Measurements from ENCODE around the gene PYCARD. TPM values are rescaled to one million over a fixed set of nuclear protein-coding genes. Genes with fewer than 3 reads are reported as not detected.
A peak's percentile ranks its signal among the peaks of the same experiment; 100 is the strongest.
"Not testable (repeated sequence)": the region's sequence is repeated elsewhere in the genome, so short reads cannot be mapped to it uniquely, and the experiment has no call there.

Gene PYCARD
- total RNA-seq, 1 donor: 85.9 TPM

DNA sequence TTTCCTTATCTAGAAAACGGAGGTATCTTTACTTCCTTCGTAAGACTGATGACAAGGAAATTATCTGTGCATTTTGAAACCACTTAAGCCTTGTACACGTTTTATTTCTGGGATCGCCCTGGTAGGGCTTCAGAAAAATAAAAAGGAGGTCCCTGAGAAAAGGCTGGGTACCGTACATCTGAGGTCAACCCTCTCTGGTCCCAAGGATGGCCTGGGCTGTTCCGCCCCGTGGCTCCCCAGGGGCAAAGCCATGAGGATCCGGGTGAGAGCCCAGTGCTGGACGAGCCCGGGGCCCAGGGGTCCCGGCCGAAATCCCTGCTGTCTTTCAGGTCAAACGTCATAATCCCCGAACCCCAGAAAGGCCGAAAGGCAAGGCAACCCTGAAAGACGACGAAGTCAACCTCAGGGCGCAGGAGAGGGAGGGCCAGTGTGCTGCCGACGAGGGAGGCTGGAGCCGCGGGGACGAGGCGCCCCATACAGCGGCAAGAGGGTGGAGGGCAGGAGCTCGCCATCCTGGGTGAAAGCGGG is 23.3 kb downstream of the PYCARD start:
- peak; percentile 19 for DNase-seq (ENCODE audit: low read depth)

DNA sequence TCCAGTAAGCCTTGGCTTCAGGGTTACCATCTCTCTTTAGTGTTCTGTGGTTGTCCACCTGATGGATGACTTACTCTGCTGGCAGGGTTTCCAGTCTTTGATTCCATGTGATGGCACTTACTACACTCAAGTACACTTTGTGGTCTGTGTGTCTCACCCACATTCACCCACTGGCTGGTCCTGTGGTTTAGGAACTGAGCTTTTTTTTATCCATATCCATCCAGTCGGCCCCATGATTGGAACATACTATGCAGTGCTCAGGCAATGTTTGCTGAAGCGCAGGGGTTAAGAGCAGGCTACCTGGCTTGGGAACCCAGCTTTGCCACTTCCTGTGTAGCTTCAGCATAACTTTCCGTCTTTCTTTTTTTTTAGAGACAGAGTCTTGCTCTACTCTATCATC is 25.4 kb downstream of the PYCARD start:
- TF ChIP-seq, protein P1, sequence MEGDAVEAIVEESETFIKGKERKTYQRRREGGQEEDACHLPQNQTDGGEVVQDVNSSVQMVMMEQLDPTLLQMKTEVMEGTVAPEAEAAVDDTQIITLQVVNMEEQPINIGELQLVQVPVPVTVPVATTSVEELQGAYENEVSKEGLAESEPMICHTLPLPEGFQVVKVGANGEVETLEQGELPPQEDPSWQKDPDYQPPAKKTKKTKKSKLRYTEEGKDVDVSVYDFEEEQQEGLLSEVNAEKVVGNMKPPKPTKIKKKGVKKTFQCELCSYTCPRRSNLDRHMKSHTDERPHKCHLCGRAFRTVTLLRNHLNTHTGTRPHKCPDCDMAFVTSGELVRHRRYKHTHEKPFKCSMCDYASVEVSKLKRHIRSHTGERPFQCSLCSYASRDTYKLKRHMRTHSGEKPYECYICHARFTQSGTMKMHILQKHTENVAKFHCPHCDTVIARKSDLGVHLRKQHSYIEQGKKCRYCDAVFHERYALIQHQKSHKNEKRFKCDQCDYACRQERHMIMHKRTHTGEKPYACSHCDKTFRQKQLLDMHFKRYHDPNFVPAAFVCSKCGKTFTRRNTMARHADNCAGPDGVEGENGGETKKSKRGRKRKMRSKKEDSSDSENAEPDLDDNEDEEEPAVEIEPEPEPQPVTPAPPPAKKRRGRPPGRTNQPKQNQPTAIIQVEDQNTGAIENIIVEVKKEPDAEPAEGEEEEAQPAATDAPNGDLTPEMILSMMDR (IDR thresholded peaks at IDR 0.05; ENCODE audit: insufficient read depth, low read depth, low read length): no peak
- H3K4me3 ChIP-seq (ENCODE audit: low read depth, low read length): no peak overlapping the region
- no peak for DNase-seq (ENCODE audit: low read depth)

More for the DNA sequence above, 23.3 kb downstream of the PYCARD start:
- TF ChIP-seq, protein P1 (IDR thresholded peaks at IDR 0.05; ENCODE audit: insufficient read depth, low read depth, low read length): no peak
- H3K4me3 ChIP-seq (ENCODE audit: low read depth, low read length): peak overlapping the region; percentile 96

DNA sequence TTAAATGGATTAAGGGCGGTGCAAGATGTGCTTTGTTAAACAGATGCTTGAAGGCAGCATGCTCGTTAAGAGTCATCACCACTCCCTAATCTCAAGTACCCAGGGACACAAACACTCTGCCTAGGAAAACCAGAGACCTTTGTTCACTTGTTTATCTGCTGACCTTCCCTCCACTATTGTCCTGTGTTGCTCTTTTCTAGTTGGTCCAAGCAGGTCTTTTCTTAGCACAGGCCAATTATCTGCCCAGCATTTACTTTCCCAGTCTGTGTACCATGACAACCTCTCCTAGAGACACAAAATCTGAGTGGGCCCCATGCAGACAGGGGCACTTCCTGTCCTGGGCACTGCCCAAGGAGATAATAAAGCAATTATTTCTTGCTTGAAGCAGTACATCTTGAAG is 32.5 kb downstream of the PYCARD start:
- DNase-seq (ENCODE audit: low read depth); H3K4me3 ChIP-seq (ENCODE audit: low read depth, low read length): not testable (repeated sequence)

DNA sequence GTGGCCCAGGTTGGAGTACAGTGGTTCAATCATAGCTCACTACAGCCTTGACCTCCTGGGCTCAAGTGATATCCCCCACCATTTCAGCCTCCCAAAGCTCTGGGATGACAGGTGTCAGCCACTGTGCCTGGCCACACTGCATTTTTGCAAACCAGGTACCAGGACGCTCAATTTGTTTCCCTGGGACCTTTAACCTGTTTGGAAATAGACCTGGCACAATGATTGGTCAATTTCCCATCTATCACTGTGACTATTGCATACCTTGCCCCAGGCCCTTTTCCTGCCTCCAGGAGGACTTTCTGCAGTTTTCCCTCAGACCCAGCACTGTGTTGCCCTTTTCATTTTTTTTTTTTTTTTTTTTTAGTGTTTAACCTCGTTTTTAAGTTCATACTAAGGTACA is 33.7 kb downstream of the PYCARD start:
- DNase-seq (ENCODE audit: low read depth): no peak
- H3K4me3 ChIP-seq (ENCODE audit: low read depth, low read length): no peak overlapping the region
- TF ChIP-seq, protein P1 (IDR thresholded peaks at IDR 0.05; ENCODE audit: insufficient read depth, low read depth, low read length): no peak

DNA sequence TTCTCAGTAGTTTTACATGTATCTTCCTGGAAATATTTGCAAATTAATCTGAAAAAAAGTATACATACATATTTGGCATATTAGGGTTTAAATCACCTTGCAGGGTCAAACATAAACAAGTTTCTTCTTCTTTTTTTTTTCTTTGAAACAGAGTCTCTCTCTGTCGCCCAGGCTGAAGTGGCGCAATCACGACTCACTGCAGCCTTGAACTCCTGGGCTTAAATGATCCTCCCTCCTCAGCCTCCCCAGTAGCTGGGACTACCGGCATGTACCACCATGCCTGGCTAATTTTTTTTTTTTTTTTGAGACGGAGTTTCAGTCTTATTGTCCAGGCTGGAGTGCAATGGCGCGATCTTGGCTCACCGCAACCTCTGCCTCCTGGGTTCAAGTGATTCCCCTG is 35.2 kb downstream of the PYCARD start:
- no peak for DNase-seq (ENCODE audit: low read depth)
- H3K4me3 ChIP-seq (ENCODE audit: low read depth, low read length): no peak overlapping the region
- TF ChIP-seq, protein P1 (IDR thresholded peaks at IDR 0.05; ENCODE audit: insufficient read depth, low read depth, low read length): no peak

DNA sequence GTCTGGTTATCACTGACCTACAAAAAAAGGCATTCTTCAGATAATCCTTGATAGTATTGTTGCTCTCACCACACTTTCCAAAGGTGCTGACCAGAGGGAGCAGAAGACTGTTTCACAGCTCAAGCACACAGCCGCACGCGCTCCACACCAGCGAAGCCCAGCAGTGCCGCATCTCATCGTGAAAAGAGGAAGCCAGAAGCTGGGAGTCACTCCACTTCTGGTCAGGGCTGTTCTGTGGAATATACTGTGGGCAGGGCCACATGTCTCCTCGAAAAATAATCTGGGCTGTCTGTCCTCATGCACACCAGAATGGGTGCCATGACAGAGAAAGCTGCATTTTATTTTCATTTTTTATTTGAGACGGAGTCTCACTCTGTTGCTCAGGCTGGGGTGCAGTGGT is 45.4 kb downstream of the PYCARD start:
- no peak for DNase-seq (ENCODE audit: low read depth)
- H3K4me3 ChIP-seq (ENCODE audit: low read depth, low read length): no peak overlapping the region
- TF ChIP-seq, protein P1 (IDR thresholded peaks at IDR 0.05; ENCODE audit: insufficient read depth, low read depth, low read length): no peak

Small RNA genes within 50 kb of the gene (small RNA-seq; reads per million reads assigned to genes)
- gene AC009088.4 (not detected), gene NDUFA3P6 (not detected)

Other genes starting within 250 kb of the PYCARD start
- 3.5 and 8.1 TPM in 2 replicates for gene SETD1A, start 245.0 kb downstream of the PYCARD start, total RNA-seq
- 24.8 and 26.8 TPM in 2 replicates for gene HSD3B7, start 217.6 kb downstream of the PYCARD start, total RNA-seq
- gene STX1B, start 192.1 kb downstream of the PYCARD start, total RNA-seq: 2.2 and 2.6 TPM in 2 replicates
- 15.5 and 24.2 TPM in 2 replicates for gene STX4, start 169.2 kb downstream of the PYCARD start, total RNA-seq
- 16.0 and 27.1 TPM in 2 replicates for gene ZNF668, start 128.5 kb downstream of the PYCARD start, total RNA-seq
- gene ZNF646, start 128.3 kb downstream of the PYCARD start, total RNA-seq: 13.4 and 15.8 TPM in 2 replicates
- 1.7 and 1.9 TPM in 2 replicates for gene PRSS53, start 113.8 kb downstream of the PYCARD start, total RNA-seq
- 68.2 and 76.0 TPM in 2 replicates for gene VKORC1, start 108.0 kb downstream of the PYCARD start, total RNA-seq
- 28.1 and 34.1 TPM in 2 replicates for gene BCKDK, start 94.4 kb downstream of the PYCARD start, total RNA-seq
- gene KAT8, start 85.1 kb downstream of the PYCARD start, total RNA-seq: 23.8 and 24.6 TPM in 2 replicates
- gene PRSS8, start 67.0 kb downstream of the PYCARD start, total RNA-seq: under 0.01 TPM in 1 of 2 replicates, not detected in the other
- gene PRSS36, start 52.7 kb downstream of the PYCARD start, total RNA-seq: under 0.01 and 0.32 TPM in 2 replicates
- 47.4 and 54.4 TPM in 2 replicates for gene FUS, start 22.6 kb downstream of the PYCARD start, total RNA-seq
- gene TRIM72, start 11.4 kb upstream of the PYCARD start, total RNA-seq: not detected in 2 replicates
- not detected in 2 replicates for gene PYDC1, start 14.4 kb upstream of the PYCARD start, total RNA-seq
- gene ITGAM, start 57.2 kb upstream of the PYCARD start, total RNA-seq: not detected in 2 replicates
- not detected in 2 replicates for gene ITGAX, start 152.4 kb upstream of the PYCARD start, total RNA-seq
- not detected in 2 replicates for gene ITGAD, start 190.6 kb upstream of the PYCARD start, total RNA-seq
- gene COX6A2, start 225.6 kb upstream of the PYCARD start, total RNA-seq: not detected in 2 replicates
- 0.43 and 0.64 TPM in 2 replicates for gene ZNF843, start 240.0 kb upstream of the PYCARD start, total RNA-seq